Keratinocyte (primary cell): Measurements from ENCODE around the gene CHMP3.

Experiments
- CTCF ChIP-seq, 3 experiments: IDR thresholded peaks in 1 of 3; conservative IDR thresholded peaks in 1 of 3; optimal IDR thresholded peaks in 1 of 3; 2 replicates in 2 of 3; 3 replicates in 1 of 3; pipeline versions ENCODE3 to v1.5.1; 2011; ENCODE audit warnings: low read length in 3 of 3, mild to moderate bottlenecking in 3 of 3, moderate library complexity in 2 of 3, control low read depth in 1 of 3, inconsistent platforms in 1 of 3; ENCODE audit not compliant: insufficient read depth in 2 of 3; ENCODE audit errors: extremely low read depth in 1 of 3
- EZH2 ChIP-seq: IDR thresholded peaks from one replicate; pipeline ENCODE4 v1.6.1; 2012; ENCODE audit warnings: inconsistent platforms, mild to moderate bottlenecking, low read length, moderate library complexity

- no peak for TF ChIP-seq CTCF (optimal IDR thresholded peaks at IDR 0.05 in 1 of 3, IDR thresholded peaks at IDR 0.05 in 1 of 3, conservative IDR thresholded peaks at IDR 0.05 in 1 of 3; ENCODE audit: extremely low read depth in 1 of 3, insufficient read depth in 2 of 3, low read length in 3 of 3)
- TF ChIP-seq EZH2: no peak
These were observed 413 bp upstream of the CHMP3 start for GRCh38 chr2:86563650-86564061.
